ENCODE measurements around the gene TREML2. TPM values are rescaled to one million over a fixed set of nuclear protein-coding genes. Genes with fewer than 3 reads are reported as not detected.

The TREML2 gene
- total RNA-seq, 1 experiment from 2014 or later = not detected

- ATAC-seq (peak; percentile 98), DNase-seq (peak; percentile 62)
- Histone ChIP-seq H3K4me2 (ENCODE audit: low read length) (no peak overlapping the region), H3K9me3 (ENCODE audit: low read length) (no peaks in the 10 kb centered on the region), H3K27me3 (ENCODE audit: low read length) (peaks cover 40% of the 10 kb centered on the region), H2AFZ (ENCODE audit: low read length) (no peak overlapping the region), H3K9ac (ENCODE audit: low read length) (no peak overlapping the region), H3K4me3 (ENCODE audit: low read length) (no peak overlapping the region), H3K36me3 (ENCODE audit: low read depth, low read length) (no peaks in the 10 kb centered on the region), H4K20me1 (ENCODE audit: low read length) (no peaks in the 10 kb centered on the region), H3K9me2 (replicated peaks; ENCODE audit: low read length) (no peaks in the 10 kb centered on the region), H3K27ac (ENCODE audit: low read length) (no peak overlapping the region), H3K79me2 (ENCODE audit: low read length) (no peaks in the 10 kb centered on the region), H3F3A (ENCODE audit: low read length, unreplicated experiment) (no peaks in the 10 kb centered on the region), H3K4me1 (ENCODE audit: insufficient read depth, low read length) (no peaks in the 10 kb centered on the region)
- TF ChIP-seq EZH2 (IDR thresholded peaks at IDR 0.05; ENCODE audit: low read length, unreplicated experiment) (no peak), CTCF (conservative IDR thresholded peaks at IDR 0.05; ENCODE audit: low read depth, low read length) (peak; percentile 71), EZH2phosphoT487 (IDR thresholded peaks at IDR 0.05; ENCODE audit: borderline replicate concordance, low read length) (no peak)
- intact Hi-C loops (cut with micrococcal nuclease) = loop anchor here (2.0 kb wide), 2 partner anchors 90 to 136 kb away; no protein-coding TSS in a partner anchor
- ChIA-PET CTCF (no interaction called here), POLR2A (ENCODE audit: unreplicated experiment) (no interaction called here)
- BruUV-seq (replicated peaks) = no TSS peak
These were observed 18.6 kb downstream of the TREML2 start for GRCh38 chr6:41182069-41183034.

- no peak overlapping the region for H3K4me3 ChIP-seq (ENCODE audit: low read length)
- no peaks in the 10 kb centered on the region for H3K36me3 ChIP-seq (ENCODE audit: low read depth, low read length)
- intact Hi-C loops (cut with micrococcal nuclease) = no loop called here
- H2AFZ ChIP-seq (ENCODE audit: low read length) = no peak overlapping the region
- H3K9me2 ChIP-seq (replicated peaks; ENCODE audit: low read length) = no peaks in the 10 kb centered on the region
- H3F3A ChIP-seq (ENCODE audit: low read length, unreplicated experiment) = no peaks in the 10 kb centered on the region
- no peaks in the 10 kb centered on the region for H3K9me3 ChIP-seq (ENCODE audit: low read length)
- peaks cover 42% of the 10 kb centered on the region for H3K27me3 ChIP-seq (ENCODE audit: low read length)
- BruUV-seq (replicated peaks) = no TSS peak
- no peaks in the 10 kb centered on the region for H4K20me1 ChIP-seq (ENCODE audit: low read length)
- DNase-seq (no peak), ATAC-seq (no peak)
- ChIA-PET CTCF (interaction anchor here (0.5 kb wide), 1 partner anchor 123 kb away, joined by 4 read pairs; no protein-coding TSS in a partner anchor), POLR2A (ENCODE audit: unreplicated experiment) (no interaction called here)
- H3K4me1 ChIP-seq (ENCODE audit: insufficient read depth, low read length) = no peaks in the 10 kb centered on the region
- TF ChIP-seq EZH2 (IDR thresholded peaks at IDR 0.05; ENCODE audit: low read length, unreplicated experiment) (no peak), EZH2phosphoT487 (IDR thresholded peaks at IDR 0.05; ENCODE audit: borderline replicate concordance, low read length) (no peak), CTCF (conservative IDR thresholded peaks at IDR 0.05; ENCODE audit: low read depth, low read length) (no peak)
- no peak overlapping the region for H3K27ac ChIP-seq (ENCODE audit: low read length)
- H3K9ac ChIP-seq (ENCODE audit: low read length) = no peak overlapping the region
- no peaks in the 10 kb centered on the region for H3K79me2 ChIP-seq (ENCODE audit: low read length)
- no peak overlapping the region for H3K4me2 ChIP-seq (ENCODE audit: low read length)
These were observed 19.4 kb downstream of the TREML2 start for GRCh38 chr6:41181566-41181965.

DNA sequence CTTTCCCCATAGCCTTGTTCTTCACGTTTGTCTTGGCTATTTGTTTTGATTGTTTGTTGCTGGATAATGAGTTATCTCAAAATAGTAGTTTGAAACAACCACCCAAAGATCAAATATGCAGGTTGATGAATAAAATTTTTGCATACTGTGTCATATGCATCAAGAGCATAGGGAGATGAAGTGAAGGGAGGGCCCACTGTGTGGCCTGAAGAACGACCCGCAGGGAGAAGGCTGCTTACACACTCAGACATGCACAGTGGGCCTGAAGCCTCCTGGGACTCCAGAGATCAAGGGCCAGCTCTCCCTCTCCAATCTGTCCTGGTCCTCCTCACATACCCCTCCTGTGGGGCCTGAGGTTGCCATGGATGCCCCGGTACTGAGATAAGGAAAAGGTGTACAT lies 21.8 kb downstream of the TREML2 start:
- Histone ChIP-seq H3K9me2 (replicated peaks; ENCODE audit: low read length) (no peaks in the 10 kb centered on the region), H3K36me3 (ENCODE audit: low read depth, low read length) (no peaks in the 10 kb centered on the region), H3K4me1 (ENCODE audit: insufficient read depth, low read length) (no peaks in the 10 kb centered on the region), H3K4me2 (ENCODE audit: low read length) (no peak overlapping the region), H3K4me3 (ENCODE audit: low read length) (no peak overlapping the region), H3K27ac (ENCODE audit: low read length) (no peak overlapping the region), H4K20me1 (ENCODE audit: low read length) (no peaks in the 10 kb centered on the region), H2AFZ (ENCODE audit: low read length) (no peak overlapping the region), H3K27me3 (ENCODE audit: low read length) (peaks cover 37% of the 10 kb centered on the region), H3K9ac (ENCODE audit: low read length) (no peak overlapping the region), H3F3A (ENCODE audit: low read length, unreplicated experiment) (no peaks in the 10 kb centered on the region), H3K9me3 (ENCODE audit: low read length) (no peaks in the 10 kb centered on the region), H3K79me2 (ENCODE audit: low read length) (no peaks in the 10 kb centered on the region)
- no peak for ATAC-seq
- DNase-seq = no peak
- CTCF ChIA-PET = no interaction called here
- TF ChIP-seq EZH2phosphoT487 (IDR thresholded peaks at IDR 0.05; ENCODE audit: borderline replicate concordance, low read length) = no peak
- no peak for TF ChIP-seq CTCF (conservative IDR thresholded peaks at IDR 0.05; ENCODE audit: low read depth, low read length)
- no peak for TF ChIP-seq EZH2 (IDR thresholded peaks at IDR 0.05; ENCODE audit: low read length, unreplicated experiment)
- POLR2A ChIA-PET (ENCODE audit: unreplicated experiment) = no interaction called here
- intact Hi-C loops (cut with micrococcal nuclease) = no loop called here
- no TSS peak for BruUV-seq (replicated peaks)

All from PC-3 (cell line).